Upper lobe of left lung (tissue), 6 donors: Measurements from ENCODE around the gene RELCH. TPM values are rescaled to one million over a fixed set of nuclear protein-coding genes. Genes with fewer than 3 reads are reported as not detected.

Experiments
- ATAC-seq, 2 donors: fragments of 200-7000 bp; cut with Tn5 transposase; one replicate each; pipeline ENCODE4 v1.9.1; 2022; ENCODE audit warnings: mild to moderate bottlenecking in 2 of 2, moderate library complexity in 2 of 2; ENCODE audit not compliant: low FRiP score in 2 of 2
- DNase-seq, 2 donors: peaks; one replicate each; pipeline ENCODE4 v3.0.0-alpha.2; 2019 to 2020
- H3K27ac ChIP-seq, 4 donors: fragments of 200-600 bp; sonication (generic); one replicate each; pipeline ENCODE4 v1.5.1; 2016 to 2019
- H3K27me3 ChIP-seq, 4 donors: fragments of 200-600 bp; sonication (generic); one replicate each; pipeline ENCODE4 v1.5.1; 2017 to 2019
- H3K36me3 ChIP-seq, 4 donors: fragments of 200-600 bp; sonication (generic); one replicate each; pipeline ENCODE4 v1.5.1; 2016 to 2019
- H3K4me1 ChIP-seq, 4 donors: fragments of 200-600 bp; sonication (generic); one replicate each; pipeline ENCODE4 v1.5.1; 2018 to 2019
- H3K4me3 ChIP-seq, 4 donors: fragments of 200-600 bp; sonication (generic); one replicate each; pipeline ENCODE4 v1.5.1; 2017 to 2019; ENCODE audit warnings: mild to moderate bottlenecking in 2 of 4, moderate library complexity in 1 of 4
- H3K9me3 ChIP-seq, 4 donors: fragments of 200-600 bp; sonication (generic); one replicate each; pipeline ENCODE4 v1.5.1; 2018 to 2019
- EP300 ChIP-seq, 4 donors: sonication (generic); formaldehyde crosslinking; IDR thresholded peaks; one replicate each; pipeline ENCODE4 v1.5.1; 2017; ENCODE audit warnings: antibody characterized with exemption in 4 of 4, control low read depth in 2 of 4
- POLR2A ChIP-seq, 4 donors: fragments of 450-650 bp; IDR thresholded peaks; one replicate each; pipeline ENCODE4 v1.5.1; 2016 to 2017; ENCODE audit warnings: antibody characterized with exemption in 4 of 4, mild to moderate bottlenecking in 2 of 4
- POLR2AphosphoS5 ChIP-seq, 2 donors: sonication (generic); formaldehyde crosslinking; IDR thresholded peaks; one replicate each; pipeline ENCODE4 v1.5.1; 2017; ENCODE audit warnings: antibody characterized with exemption in 2 of 2
- WGBS, 2 donors: methylation state at CpG; one replicate each; pipeline ENCODE4 v1.1.5; 2017 to 2018; 5-methylcytosine and 5-hydroxymethylcytosine counted together
- total RNA-seq, 6 donors: library from RNA; depleted of rRNA in 4 of 6; stranded (reverse); fragments of >200 nt in 4 of 6; gene quantifications; one replicate each; pipeline versions ENCODE4 v1.1.0 to v1.2.1, GENCODE V29; 2016 to 2021
- TF ChIP-seq, protein P1 (sequence below), 6 experiments: fragments of 450-650 bp in 4 of 6; fragments of 200-600 bp in 2 of 6; sonication (generic) in 2 of 6; IDR thresholded peaks; one replicate each; pipeline ENCODE4 v1.5.1; 2016 to 2019; ENCODE audit warnings: antibody characterized with exemption in 6 of 6
- donor health status: DM: no; HTN: no; CAD: no; lungs with moderate emphysema.
- donor health status: DM: no; HTN: yes; CAD: no; lungs with severe emphysema.

RELCH gene
- total RNA-seq, 6 donors from 2014 or later: 27.8 to 66.7 (median 35.8) TPM

DNA sequence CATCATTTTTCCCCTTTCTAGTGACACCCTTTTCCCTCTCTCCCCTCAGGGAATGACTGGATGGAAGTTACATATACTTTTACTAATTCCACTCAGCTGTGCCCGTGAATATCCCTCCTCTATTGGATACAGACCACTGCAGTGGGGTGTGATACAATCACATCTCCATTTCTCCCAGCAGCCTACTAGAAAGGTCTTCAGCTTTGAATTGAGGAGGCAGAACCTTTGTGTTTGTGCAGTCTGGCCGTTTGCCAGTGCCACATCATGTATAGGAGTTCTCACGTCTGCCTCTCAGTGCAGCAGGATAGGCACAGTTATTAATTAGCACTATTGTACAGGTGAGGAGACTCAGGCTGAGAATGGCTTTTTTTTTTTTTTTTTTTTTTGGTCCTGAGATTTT is 154.4 kb downstream of the RELCH start:
- no peak for TF ChIP-seq POLR2AphosphoS5 (IDR thresholded peaks at IDR 0.05)
- TF ChIP-seq, protein P1, sequence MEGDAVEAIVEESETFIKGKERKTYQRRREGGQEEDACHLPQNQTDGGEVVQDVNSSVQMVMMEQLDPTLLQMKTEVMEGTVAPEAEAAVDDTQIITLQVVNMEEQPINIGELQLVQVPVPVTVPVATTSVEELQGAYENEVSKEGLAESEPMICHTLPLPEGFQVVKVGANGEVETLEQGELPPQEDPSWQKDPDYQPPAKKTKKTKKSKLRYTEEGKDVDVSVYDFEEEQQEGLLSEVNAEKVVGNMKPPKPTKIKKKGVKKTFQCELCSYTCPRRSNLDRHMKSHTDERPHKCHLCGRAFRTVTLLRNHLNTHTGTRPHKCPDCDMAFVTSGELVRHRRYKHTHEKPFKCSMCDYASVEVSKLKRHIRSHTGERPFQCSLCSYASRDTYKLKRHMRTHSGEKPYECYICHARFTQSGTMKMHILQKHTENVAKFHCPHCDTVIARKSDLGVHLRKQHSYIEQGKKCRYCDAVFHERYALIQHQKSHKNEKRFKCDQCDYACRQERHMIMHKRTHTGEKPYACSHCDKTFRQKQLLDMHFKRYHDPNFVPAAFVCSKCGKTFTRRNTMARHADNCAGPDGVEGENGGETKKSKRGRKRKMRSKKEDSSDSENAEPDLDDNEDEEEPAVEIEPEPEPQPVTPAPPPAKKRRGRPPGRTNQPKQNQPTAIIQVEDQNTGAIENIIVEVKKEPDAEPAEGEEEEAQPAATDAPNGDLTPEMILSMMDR (IDR thresholded peaks at IDR 0.05): no peak
- TF ChIP-seq POLR2A (IDR thresholded peaks at IDR 0.05): no peak
- no peak for TF ChIP-seq EP300 (IDR thresholded peaks at IDR 0.05)
- Histone ChIP-seq H3K9me3 (no peaks in the 10 kb centered on the region), H3K4me3 (no peak overlapping the region), H3K27ac (no peak overlapping the region), H3K27me3 (no peaks in the 10 kb centered on the region), H3K36me3 (no peaks in the 10 kb centered on the region), H3K4me1 (no peaks in the 10 kb centered on the region)
- ATAC-seq (no peak), DNase-seq (no peak)
- 47 to 70% methylated on average over 3 of the region's 3 CpGs for WGBS, 2 donors

DNA sequence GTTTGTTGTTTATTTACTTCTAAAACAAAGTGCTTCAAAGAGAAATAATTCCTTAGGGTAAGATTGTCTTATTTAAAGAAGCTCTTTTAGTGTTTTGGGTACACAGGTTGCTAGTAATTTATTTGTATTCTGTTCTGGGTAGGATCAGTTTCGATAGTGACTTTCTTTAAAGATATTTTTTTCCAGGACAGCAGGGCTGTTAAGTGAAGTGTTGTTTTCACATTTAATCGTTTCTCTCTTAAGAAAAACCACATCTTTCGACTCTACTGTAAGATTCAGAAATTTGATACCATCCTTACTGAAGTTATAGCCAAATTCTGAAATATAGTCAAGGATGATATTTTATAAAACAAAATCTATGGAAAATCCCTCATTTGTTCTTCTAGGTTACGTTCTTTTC is 155.8 kb downstream of the RELCH start:
- Histone ChIP-seq H3K27ac (no peak overlapping the region), H3K4me1 (no peaks in the 10 kb centered on the region), H3K27me3 (no peaks in the 10 kb centered on the region), H3K36me3 (no peaks in the 10 kb centered on the region), H3K4me3 (no peak overlapping the region), H3K9me3 (no peaks in the 10 kb centered on the region)
- no peak for ATAC-seq
- DNase-seq: no peak
- TF ChIP-seq, protein P1 (IDR thresholded peaks at IDR 0.05): no peak
- TF ChIP-seq EP300 (IDR thresholded peaks at IDR 0.05) (no peak), POLR2A (IDR thresholded peaks at IDR 0.05) (no peak), POLR2AphosphoS5 (IDR thresholded peaks at IDR 0.05) (no peak)
- 83 to 86% methylated on average over 4 of the region's 4 CpGs for WGBS, 2 donors

DNA sequence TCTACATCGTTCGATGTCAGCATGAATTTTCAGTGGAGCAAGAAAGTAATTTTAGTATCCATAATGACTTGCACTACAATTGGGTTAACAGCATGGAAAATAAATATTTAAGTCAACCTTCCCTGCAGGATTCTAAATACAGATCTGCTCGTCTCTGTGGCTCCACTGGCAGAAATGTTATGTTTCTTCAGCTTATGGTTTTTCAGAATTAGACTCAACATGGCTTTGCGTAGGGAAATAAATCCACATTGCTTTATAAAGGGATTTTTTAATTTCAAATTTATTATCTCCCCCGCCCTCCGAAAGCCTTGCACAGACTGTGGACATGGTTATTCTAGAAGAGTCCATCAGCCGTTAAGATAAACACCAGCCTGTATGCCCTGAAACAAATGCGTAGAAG is 156.3 kb downstream of the RELCH start:
- ATAC-seq: no peak
- Histone ChIP-seq H3K4me3 (no peak overlapping the region), H3K27ac (no peak overlapping the region), H3K27me3 (no peaks in the 10 kb centered on the region), H3K9me3 (no peaks in the 10 kb centered on the region), H3K4me1 (no peaks in the 10 kb centered on the region), H3K36me3 (no peaks in the 10 kb centered on the region)
- WGBS, 2 donors: 91 to 97% methylated on average over 8 of the region's 8 CpGs
- TF ChIP-seq, protein P1 (IDR thresholded peaks at IDR 0.05): no peak
- TF ChIP-seq POLR2AphosphoS5 (IDR thresholded peaks at IDR 0.05) (no peak), POLR2A (IDR thresholded peaks at IDR 0.05) (no peak), EP300 (IDR thresholded peaks at IDR 0.05) (no peak)
- DNase-seq: no peak

DNA sequence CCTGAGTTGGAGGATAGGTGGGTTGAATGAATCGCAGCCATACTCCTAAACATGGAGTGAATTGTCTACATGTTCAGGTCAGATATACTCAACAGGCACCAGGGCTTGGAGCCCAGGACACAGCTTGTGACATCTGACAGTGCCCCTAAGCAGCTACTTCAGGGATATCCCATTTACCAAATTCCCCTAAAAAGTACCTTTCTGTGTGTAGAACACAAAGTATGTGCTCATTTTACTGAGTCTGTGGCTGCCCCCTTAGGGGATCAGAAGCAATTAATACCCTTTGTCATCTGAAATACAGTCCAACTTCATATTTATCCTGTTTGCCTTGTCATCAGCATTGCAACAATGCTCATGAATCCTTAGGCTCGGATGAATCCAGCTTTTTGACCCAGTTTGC is 158.9 kb downstream of the RELCH start:
- H3K27ac ChIP-seq: no peak overlapping the region
- TF ChIP-seq, protein P1 (IDR thresholded peaks at IDR 0.05): no peak
- TF ChIP-seq POLR2A (IDR thresholded peaks at IDR 0.05) (no peak), EP300 (IDR thresholded peaks at IDR 0.05) (no peak), POLR2AphosphoS5 (IDR thresholded peaks at IDR 0.05) (no peak)
- no peak overlapping the region for H3K4me3 ChIP-seq
- no peaks in the 10 kb centered on the region for H3K27me3 ChIP-seq
- H3K9me3 ChIP-seq: no peaks in the 10 kb centered on the region
- no peaks in the 10 kb centered on the region for H3K4me1 ChIP-seq
- no peaks in the 10 kb centered on the region for H3K36me3 ChIP-seq
- ATAC-seq: no peak
- DNase-seq: no peak
- 91 to 100% methylated on average over 2 of the region's 2 CpGs for WGBS, 2 donors

DNA sequence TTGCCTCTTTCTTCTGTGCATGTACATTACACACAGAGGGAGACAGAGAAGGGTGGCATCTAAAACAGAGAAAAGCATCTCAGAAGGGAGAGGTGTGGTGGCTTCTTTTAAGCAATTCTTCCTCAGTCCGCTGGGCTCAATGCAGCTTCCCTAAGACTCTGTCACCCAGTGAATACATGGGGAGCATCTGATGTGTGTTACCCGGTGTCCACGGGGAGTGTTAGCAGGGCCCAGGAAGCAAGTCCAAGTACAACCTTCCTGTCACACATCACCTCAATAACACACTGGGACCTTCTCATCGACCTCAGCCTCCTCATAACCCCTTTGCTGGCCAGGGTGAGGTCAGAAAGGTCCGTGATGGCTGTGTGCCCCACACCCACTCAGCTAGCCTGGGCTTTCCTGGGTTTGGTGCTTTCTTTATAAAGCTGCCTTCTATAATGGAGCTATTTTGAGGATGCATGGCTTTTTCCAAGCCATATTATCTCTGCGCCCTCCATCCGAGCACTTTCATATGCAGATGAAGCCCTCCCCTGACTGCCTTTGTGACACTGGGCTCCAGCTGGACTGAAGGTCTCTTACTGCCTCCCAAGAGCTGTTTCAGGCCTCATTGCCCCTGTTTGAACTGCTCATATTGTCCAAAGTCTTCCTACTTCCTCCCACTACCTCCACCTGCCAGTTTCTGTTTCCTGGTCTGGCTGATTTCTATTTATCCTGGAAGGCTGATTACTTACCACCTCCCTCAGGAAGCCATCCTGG is 159.5 kb downstream of the RELCH start:
- H3K36me3 ChIP-seq: no peaks in the 10 kb centered on the region

More for the DNA sequence above, 159.5 kb downstream of the RELCH start:
- DNase-seq (no peak), ATAC-seq (peak in 1 of 2 donors; percentile 30)
- Histone ChIP-seq H3K4me3 (no peak overlapping the region), H3K9me3 (no peaks in the 10 kb centered on the region), H3K27me3 (no peaks in the 10 kb centered on the region), H3K27ac (no peak overlapping the region), H3K4me1 (no peaks in the 10 kb centered on the region)
- 70 to 91% methylated on average over 6 to 7 of the region's 7 CpGs for WGBS, 2 donors
- TF ChIP-seq, protein P1 (IDR thresholded peaks at IDR 0.05): no peak
- TF ChIP-seq EP300 (IDR thresholded peaks at IDR 0.05) (no peak), POLR2A (IDR thresholded peaks at IDR 0.05) (no peak), POLR2AphosphoS5 (IDR thresholded peaks at IDR 0.05) (no peak)
